PC-9 (cell line): ENCODE measurements around the gene PSMA5.

Experiments
- EZH2 ChIP-seq: fragments of 200-600 bp; sonication (generic); IDR thresholded peaks from 2 replicates; pipeline ENCODE4 v1.8.0; 2017; ENCODE audit warnings: antibody characterized with exemption, low read depth
- TF ChIP-seq, protein P1 (sequence below): fragments of 200-600 bp; sonication (generic); conservative IDR thresholded peaks from 2 replicates; pipeline ENCODE4 v1.6.1; 2017; ENCODE audit warnings: mixed run types, antibody characterized with exemption, mild to moderate bottlenecking, moderate library complexity

DNA sequence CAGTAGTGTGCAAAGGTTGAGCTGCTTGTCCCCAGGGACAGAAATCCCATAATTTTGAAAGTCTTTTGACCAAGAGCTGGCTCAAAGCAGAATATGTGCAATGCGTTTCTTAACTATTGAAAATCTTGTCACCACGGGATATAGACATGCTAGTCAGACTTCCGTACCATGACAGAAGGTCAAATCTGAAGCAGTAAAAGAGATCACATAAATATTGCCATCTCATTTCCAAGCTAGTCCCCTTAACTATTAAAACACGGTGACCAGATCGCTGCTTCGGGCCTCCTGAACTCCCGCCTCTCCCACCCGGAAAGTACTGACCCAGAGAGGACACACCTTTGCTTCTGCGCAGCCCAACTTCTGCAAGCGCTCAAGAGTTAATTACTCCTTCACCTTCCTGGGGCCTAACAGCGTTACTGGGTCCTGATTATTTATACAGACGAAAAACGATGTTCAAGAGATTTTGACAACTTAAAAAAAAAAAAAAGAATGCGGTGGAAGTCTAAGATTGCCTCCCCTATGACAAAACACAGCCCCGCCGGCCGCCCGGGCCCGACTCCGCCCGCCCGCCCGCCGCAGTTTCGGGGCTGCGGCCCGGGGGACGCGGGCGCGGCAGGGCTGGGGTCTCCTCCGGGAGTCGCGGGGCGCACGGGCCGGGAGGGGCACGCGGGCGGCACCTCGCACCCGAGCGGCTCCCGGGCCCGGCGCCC lies 29.2 kb downstream of the PSMA5 start:
- TF ChIP-seq, protein P1, sequence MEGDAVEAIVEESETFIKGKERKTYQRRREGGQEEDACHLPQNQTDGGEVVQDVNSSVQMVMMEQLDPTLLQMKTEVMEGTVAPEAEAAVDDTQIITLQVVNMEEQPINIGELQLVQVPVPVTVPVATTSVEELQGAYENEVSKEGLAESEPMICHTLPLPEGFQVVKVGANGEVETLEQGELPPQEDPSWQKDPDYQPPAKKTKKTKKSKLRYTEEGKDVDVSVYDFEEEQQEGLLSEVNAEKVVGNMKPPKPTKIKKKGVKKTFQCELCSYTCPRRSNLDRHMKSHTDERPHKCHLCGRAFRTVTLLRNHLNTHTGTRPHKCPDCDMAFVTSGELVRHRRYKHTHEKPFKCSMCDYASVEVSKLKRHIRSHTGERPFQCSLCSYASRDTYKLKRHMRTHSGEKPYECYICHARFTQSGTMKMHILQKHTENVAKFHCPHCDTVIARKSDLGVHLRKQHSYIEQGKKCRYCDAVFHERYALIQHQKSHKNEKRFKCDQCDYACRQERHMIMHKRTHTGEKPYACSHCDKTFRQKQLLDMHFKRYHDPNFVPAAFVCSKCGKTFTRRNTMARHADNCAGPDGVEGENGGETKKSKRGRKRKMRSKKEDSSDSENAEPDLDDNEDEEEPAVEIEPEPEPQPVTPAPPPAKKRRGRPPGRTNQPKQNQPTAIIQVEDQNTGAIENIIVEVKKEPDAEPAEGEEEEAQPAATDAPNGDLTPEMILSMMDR = no peak
- TF ChIP-seq EZH2 = no peak
